Stimulated activated naive B cell treated with anti-CD40 and anti-IgM and Interleukin-4, amounts not matched to agents 10 μg/mL and 1 μg/mL and 100 μg/mL, for 72 hours (primary cell): ENCODE data around the gene RLN1.

Experiments used
- ATAC-seq, 2 donors: fragments of 150-1000 bp; cut with Tn5 transposase; replicated peaks; 2 replicates each; pipeline ENCODE4 v1.10.0; 2021; ENCODE audit warnings: moderate library complexity in 1 of 2
- DNase-seq: peaks from one replicate; pipeline ENCODE4 v3.0.0; 2021
- H3K27ac Mint-ChIP-seq: one replicate; pipeline ENCODE4 v1.8.0; 2022; ENCODE audit warnings: mild to moderate bottlenecking, mixed read lengths
- H3K27me3 Mint-ChIP-seq, 2 donors: one replicate each; pipeline ENCODE4 v1.8.0; 2022; ENCODE audit warnings: mixed read lengths in 2 of 2
- H3K36me3 Mint-ChIP-seq, 2 donors: one replicate each; pipeline ENCODE4 v1.8.0; 2022; ENCODE audit warnings: mixed read lengths in 2 of 2, mild to moderate bottlenecking in 1 of 2
- H3K4me1 Mint-ChIP-seq, 2 donors: one replicate each; pipeline ENCODE4 v1.8.0; 2022; ENCODE audit warnings: mixed read lengths in 2 of 2, mild to moderate bottlenecking in 1 of 2
- H3K4me3 Mint-ChIP-seq, 2 donors: one replicate each; pipeline ENCODE4 v1.8.0; 2022; ENCODE audit warnings: mild to moderate bottlenecking in 2 of 2, mixed read lengths in 2 of 2, moderate library complexity in 1 of 2
- H3K9me3 Mint-ChIP-seq, 2 donors: one replicate each; pipeline ENCODE4 v1.8.0; 2022; ENCODE audit warnings: mixed read lengths in 2 of 2, mild to moderate bottlenecking in 1 of 2

Gene RLN1

GRCh38 chr9:5301544-5301943 lies 38.1 kb downstream of the RLN1 start:
- DNase-seq (no peak), ATAC-seq (no peak)
- Mint-ChIP-seq H3K27me3 (no peaks in the 10 kb centered on the region), H3K9me3 (peaks cover 0 to 10% of the 10 kb centered on the region in 2 donors), H3K27ac (no peak overlapping the region), H3K4me1 (no peaks in the 10 kb centered on the region), H3K36me3 (peaks cover 0 to 11% of the 10 kb centered on the region in 2 donors), H3K4me3 (no peak overlapping the region)

- ATAC-seq (no peak), DNase-seq (no peak)
- Mint-ChIP-seq H3K4me3 (no peak overlapping the region), H3K9me3 (peaks cover 8 to 12% of the 10 kb centered on the region in 2 donors), H3K36me3 (peaks cover 3 to 19% of the 10 kb centered on the region in 2 donors), H3K4me1 (no peaks in the 10 kb centered on the region), H3K27me3 (peaks cover 16 to 25% of the 10 kb centered on the region in 2 donors), H3K27ac (no peak overlapping the region)
Observed at GRCh38 chr9:5292141-5292540, 47.5 kb downstream of the RLN1 start.

- H3K27me3 Mint-ChIP-seq = peaks cover 16 to 20% of the 10 kb centered on the region in 2 donors
- peaks cover 2 to 8% of the 10 kb centered on the region in 2 donors for H3K4me1 Mint-ChIP-seq
- ATAC-seq (no peak), DNase-seq (no peak)
- no peak overlapping the region for H3K4me3 Mint-ChIP-seq
- peaks cover 0 to 7% of the 10 kb centered on the region in 2 donors for H3K36me3 Mint-ChIP-seq
- peaks cover 3 to 11% of the 10 kb centered on the region in 2 donors for H3K9me3 Mint-ChIP-seq
- no peak overlapping the region for H3K27ac Mint-ChIP-seq
Observed at GRCh38 chr9:5288591-5288990, 51.1 kb downstream of the RLN1 start.

GRCh38 chr9:5286262-5286661 lies 53.4 kb downstream of the RLN1 start:
- Mint-ChIP-seq H3K4me3 (no peak overlapping the region), H3K9me3 (peaks cover 9 to 11% of the 10 kb centered on the region in 2 donors), H3K27ac (no peak overlapping the region), H3K4me1 (peaks cover 2 to 8% of the 10 kb centered on the region in 2 donors), H3K36me3 (peaks cover 0 to 7% of the 10 kb centered on the region in 2 donors), H3K27me3 (peaks cover 16 to 20% of the 10 kb centered on the region in 2 donors)
- DNase-seq (no peak), ATAC-seq (no peak)
